ENCODE data around the gene MAP4K3.
"Not testable (repeated sequence)": the region's sequence is repeated elsewhere in the genome, so short reads cannot be mapped to it uniquely, and the experiment has no call there.

The MAP4K3 gene

DNA sequence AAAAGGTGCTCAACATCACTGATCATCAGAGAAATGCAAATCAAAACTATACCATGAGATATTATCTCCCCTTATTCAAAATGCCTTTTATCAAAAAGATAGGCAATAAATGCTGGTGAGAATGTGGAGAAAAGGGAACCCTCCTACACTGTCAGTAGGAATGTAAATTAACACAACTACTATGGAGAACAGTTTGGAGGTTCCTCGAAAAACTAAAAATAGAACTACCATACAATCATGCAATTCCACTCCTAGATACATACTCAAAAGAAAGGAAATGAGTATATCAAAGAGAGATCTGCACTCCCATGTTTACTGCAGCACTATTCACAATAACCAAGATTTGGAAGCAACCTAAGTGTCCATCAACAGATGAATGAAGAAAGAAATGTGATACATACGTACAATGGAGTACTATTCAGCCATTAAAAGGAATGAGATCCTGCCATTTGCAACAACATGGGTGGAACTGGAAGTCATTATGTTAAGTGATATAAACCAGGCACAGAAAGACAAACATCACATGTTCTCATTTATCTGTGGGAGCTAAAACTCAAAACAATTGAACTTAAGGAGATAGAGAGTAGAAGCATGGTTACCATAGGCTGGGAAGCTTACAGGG is 63.8 kb downstream of the MAP4K3 start:
- no peak for DNase-seq (ENCODE audit: low read depth)

DNA sequence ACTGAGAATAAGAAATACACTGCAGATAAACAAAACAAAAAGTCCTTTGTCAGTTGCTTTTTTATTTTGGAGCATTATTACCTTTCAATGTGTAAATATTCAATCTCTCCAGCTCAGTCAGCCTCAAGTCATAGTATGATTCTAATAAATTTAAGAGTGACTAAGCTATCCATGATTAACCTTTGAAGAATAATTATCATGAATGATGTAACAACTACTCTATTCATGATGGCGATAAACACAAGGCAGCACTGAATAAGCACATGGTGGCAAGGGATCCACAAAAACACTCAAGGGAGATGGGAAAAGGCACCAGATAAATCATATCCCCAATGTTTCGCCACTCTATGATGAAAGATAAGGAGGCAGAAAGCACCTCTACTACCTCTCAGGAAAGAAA is 67.0 kb downstream of the MAP4K3 start:
- no peak for DNase-seq (ENCODE audit: low read depth)

GRCh38 chr2:39368846-39369245 is 68.2 kb downstream of the MAP4K3 start:
- no peak for DNase-seq (ENCODE audit: low read depth)

DNA sequence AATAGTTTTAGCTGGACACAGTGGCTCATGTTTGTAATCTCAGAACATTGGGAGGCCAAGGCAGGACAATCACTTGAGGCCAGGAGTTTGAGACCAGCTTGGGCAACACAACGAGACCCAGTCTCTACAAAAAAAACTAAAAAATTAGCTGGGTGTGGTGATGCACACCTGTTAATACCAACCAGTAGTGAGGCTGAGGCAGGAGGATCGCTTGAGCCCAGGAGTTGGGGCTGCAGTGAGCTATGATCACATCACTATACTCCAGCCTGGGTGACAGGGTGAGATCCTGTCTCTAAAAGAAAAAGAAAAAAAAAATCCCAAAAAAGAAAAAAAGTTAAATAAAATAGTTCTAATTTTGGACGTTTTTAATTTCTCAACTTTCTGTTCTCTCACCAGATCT is 68.7 kb downstream of the MAP4K3 start:
- no peak for DNase-seq (ENCODE audit: low read depth)

DNA sequence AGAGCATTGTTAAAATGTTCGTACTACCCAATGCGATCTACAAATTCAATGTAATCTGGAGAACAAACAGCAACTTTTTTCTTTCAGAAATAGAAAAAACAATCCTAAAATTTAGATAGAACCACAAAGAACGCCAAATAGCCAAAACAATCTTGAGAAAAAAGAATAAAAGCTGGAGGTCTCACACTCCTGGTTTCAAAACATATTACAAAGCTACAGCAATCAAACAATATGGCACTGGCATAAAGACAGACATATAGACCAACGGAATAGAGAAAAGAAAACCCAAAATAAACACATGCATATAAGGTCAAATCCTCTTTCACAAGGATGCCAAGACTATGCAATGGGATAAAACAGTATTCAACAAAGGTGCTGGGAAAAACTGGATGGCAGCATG is 74.5 kb downstream of the MAP4K3 start:
- no peak for DNase-seq (ENCODE audit: low read depth)

DNA sequence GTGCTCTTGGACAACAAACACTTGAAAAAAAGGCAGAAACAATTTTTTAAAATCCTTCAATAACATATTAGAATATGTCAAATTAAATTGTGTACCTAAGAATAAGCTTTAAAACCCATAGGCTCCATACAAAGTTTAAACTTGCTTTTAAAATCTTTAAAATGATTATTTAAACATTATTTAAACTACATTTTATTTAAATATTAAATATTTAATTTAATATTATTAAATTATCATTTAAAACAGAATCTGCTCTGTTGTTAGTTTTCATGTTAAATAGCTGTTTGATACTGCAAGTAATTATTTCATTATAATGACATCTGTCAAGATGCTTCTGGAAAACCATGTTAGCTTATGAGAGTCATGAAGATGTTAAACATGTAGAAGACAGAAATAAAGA is 75.6 kb downstream of the MAP4K3 start:
- no peak for DNase-seq (ENCODE audit: low read depth)

DNA sequence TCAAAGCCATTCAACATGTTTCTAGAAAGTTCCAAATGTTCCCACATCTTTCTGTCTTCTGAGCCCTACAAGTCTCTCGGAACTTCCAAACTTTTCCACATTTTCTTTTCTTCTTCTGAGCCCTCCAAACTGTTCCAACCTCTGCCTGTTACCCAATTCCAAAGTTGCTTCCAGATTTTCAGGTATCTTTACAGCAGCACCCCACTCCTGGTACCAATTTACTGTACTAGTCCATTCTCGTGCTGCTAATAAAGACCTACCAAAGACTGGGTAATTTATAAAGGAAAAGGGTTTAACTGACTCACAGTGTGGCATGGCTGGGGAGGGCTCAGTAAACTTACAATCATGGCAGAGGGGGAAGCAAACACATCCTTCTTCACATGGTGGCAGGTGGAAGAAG is 76.7 kb downstream of the MAP4K3 start:
- DNase-seq (ENCODE audit: low read depth), result not testable (repeated sequence)

DNA sequence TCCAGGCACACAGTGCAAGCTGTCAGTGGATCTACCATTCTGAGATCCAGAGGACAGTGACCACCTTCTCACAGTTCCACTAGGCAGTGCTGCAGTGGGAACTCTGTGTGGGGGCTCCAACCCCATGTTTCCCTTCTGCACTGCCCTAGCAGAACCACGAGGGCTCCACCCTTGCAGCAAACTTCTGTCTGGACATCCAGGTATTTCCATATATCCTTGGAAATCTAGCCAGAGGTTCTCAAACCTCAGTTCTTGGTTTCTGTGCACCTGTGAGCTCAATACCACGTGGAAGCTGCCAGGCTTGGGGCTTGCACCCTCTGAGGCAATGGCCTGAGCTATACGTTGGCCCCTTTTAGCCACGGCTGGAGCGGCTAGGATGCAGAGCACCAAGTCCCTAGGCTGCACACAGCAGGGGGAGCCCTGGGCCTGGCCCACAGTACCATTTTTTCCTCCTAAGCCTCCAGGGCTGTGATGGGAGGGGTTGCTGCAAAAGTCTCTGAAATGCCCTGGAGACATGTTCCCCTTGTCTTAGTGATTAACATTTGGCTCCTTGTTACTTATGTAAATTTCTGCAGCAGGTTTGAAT is 77.5 kb downstream of the MAP4K3 start:
- no peak for DNase-seq (ENCODE audit: low read depth)

DNA sequence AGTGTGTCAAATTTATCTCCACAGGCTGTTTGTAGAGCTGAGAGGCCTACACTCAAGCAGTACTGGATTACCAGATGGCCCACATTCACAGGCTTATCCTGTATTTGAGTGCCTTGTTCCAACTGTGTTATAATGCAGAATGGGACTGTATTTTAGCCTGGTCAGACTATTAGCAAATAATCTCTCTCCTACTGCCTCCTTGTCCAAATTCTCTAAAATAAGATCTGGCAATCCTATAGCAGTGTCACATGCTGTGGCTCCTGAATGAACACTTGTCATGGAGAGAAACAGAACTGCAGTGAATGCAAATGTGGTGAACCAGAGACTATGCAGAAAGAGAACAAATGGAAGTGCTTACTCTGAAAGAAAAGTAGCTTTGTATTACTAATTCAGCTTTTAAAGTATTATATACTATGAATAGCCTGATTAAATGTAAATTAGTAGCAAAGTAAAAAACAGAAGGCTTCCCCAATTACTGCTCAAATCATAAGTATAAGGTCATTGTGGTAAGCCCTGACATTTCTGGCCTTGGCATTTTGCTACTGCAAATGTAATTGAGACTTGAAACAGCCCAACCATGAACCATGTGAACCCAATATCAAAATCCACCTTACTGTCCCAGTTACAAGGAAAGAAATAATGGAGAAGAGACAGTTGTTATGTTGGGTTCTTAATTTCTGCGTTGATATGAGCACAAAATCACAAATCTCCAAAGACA is 80.0 kb downstream of the MAP4K3 start:
- no peak for DNase-seq (ENCODE audit: low read depth)

DNA sequence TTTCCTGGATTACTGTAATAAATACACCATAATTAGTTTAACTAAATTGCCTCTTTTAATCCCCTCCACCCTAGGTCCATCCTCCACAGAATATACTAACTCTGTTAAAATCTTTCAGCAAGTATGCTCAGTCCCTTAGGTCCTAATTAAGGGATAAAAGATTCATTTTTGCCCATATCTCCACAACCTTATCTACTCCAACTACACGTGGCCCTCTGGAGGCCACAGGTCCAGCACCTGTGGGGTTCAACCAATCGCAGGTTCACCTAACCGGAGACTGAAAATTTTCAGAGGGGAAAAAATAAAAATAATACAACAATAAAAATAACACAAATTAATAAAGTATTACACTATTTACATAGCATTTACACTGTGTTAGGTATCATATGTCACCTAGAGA is 86.4 kb downstream of the MAP4K3 start:
- DNase-seq (ENCODE audit: low read depth), result no peak

- DNase-seq (ENCODE audit: low read depth), result no peak
Observed at GRCh38 chr2:39338502-39338901, 98.6 kb downstream of the MAP4K3 start.

- no peak for DNase-seq (ENCODE audit: low read depth)
Observed at GRCh38 chr2:39335930-39336329, 101.2 kb downstream of the MAP4K3 start.

DNA sequence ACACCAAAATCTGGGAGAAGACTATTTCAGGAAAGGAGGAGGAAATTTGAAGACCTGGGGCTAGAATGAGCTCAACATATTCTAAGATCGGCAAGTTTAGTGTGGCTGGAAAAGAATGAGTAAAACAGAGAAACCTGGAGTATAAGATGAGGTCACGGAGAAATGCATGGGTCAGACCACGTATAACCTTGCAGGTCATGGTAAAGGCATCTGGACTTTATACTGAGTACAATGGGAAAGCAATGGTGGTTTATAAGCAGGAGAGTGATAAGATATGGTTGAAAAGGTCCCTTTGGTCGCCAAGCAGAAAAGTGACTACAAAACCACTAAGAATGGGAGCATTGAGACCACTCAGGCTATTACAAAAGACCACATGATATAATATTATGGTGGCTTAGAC is 102.1 kb downstream of the MAP4K3 start:
- no peak for DNase-seq (ENCODE audit: low read depth)

GRCh38 chr2:39334529-39334928 is 102.6 kb downstream of the MAP4K3 start:
- DNase-seq (ENCODE audit: low read depth), result no peak

DNA sequence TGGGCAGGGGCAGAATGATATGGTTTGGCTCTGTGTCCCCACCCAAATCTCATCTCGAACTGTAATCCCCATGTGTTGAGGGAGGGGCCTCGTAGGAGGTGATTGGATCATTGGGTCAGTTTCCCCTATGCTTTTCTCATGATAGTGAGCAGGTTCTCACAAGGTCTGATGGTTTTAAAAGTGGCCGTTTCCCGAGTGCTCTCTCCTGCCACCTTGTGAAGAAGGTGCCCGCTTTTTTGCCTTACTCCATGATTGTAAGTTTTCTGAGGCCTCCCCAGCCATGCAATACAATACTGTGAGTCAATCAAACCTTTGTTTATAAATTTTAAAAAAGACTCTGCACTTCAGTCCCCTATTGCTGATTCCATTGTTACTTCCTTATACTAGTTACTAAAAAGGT is 110.4 kb downstream of the MAP4K3 start:
- no peak for DNase-seq (ENCODE audit: low read depth)

DNA sequence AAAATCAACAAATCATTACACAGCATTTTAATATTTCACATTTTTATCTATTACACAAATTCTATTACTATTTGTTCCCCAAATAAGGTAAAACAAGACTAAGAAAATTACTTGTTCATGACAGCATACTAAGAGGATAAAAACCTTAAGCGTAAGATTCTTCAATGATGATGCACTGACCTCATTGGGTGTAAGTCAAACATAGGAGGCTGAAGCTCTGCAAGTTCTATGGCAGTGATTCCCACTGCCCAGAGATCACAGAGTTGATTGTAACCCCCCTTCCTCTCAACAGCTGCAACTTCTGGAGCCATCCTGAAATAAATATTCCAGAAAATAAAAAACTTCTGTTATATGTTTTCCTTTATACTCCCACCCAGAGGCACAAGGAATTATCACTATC is 111.1 kb downstream of the MAP4K3 start:
- DNase-seq (ENCODE audit: low read depth), result no peak

DNA sequence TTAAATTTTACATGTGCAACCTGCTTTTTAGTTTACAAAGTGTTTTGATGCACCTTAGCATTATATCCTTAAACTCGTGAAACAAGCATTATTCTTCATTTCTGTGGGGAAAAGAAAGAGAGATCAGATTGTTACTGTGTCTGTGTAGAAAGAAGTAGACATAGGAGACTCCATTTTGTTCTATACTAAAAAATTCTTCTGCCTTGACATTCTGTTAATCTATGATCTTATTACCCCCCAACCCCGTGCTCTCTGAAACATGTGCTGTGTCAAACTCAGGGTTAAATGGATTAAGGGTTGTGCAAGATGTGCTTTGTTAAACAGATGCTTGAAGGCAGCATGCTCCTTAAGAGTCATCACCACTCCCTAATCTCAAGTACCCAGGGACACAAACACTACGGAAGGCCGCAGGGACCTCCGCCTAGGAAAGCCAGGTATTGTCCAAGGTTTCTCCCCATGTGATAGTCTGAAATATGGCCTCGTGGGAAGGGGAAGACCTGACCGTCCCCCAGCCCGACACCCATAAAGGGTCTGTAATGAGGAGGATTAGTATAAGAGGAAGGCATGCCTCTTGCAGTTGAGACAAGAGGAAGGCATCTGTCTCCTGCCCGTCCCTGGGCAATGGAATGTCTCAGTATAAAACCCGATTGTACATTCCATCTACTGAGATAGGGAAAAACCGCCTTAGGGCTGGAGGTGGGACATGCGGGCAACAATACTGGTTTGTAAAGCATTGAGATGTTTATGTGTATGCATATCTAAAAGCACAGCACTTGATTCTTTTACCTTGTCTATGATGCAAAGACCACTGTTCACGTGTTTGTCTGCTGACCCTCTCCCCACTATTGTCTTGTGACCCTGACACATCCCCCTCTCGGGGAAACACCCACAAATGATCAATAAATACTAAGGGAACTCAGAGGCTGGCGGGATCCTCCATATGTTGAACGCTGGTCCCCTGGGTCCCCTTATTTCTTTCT is 115.7 kb downstream of the MAP4K3 start:
- DNase-seq (ENCODE audit: low read depth), result not testable (repeated sequence)

- no peak for DNase-seq (ENCODE audit: low read depth)
Observed at GRCh38 chr2:39320162-39320561, 116.9 kb downstream of the MAP4K3 start.

- peak; percentile 38 for DNase-seq (ENCODE audit: low read depth)
Observed at GRCh38 chr2:39313575-39313974, 123.5 kb downstream of the MAP4K3 start.

- DNase-seq (ENCODE audit: low read depth), result no peak
Observed at GRCh38 chr2:39311469-39311868, 125.6 kb downstream of the MAP4K3 start.

- DNase-seq (ENCODE audit: low read depth), result no peak
Observed at GRCh38 chr2:39308778-39309177, 128.3 kb downstream of the MAP4K3 start.

- no peak for DNase-seq (ENCODE audit: low read depth)
Observed at GRCh38 chr2:39306626-39307025, 130.5 kb downstream of the MAP4K3 start.
